Keratinocyte (primary cell): ENCODE measurements around the gene TSGA10. TPM values are rescaled to one million over a fixed set of nuclear protein-coding genes. Genes with fewer than 3 reads are reported as not detected.
A peak's percentile ranks its signal among the peaks of the same experiment; 100 is the strongest.

ENCODE experiments used
- DNase-seq: peaks from one replicate; pipeline ENCODE4 v3.0.0-alpha.2; 2011; ENCODE audit warnings: low read depth, missing footprints, low spot score
- FAIRE-seq: peaks from 2 replicates; lab custom pipeline; 2011; peaks lifted over from hg19 to GRCh38; lab: Jason Lieb, UNC
- H2AFZ ChIP-seq: 2 replicates; pipeline ENCODE4 v1.6.0; 2012; ENCODE audit warnings: low read length, control low read depth, inconsistent platforms; ENCODE audit not compliant: control insufficient read depth
- H3K27ac ChIP-seq: 2 replicates; pipeline ENCODE4 v1.5.1; 2011; ENCODE audit warnings: low read length; ENCODE audit not compliant: control insufficient read depth, insufficient read depth
- H3K27me3 ChIP-seq: 3 replicates; pipeline ENCODE4 v1.6.0; 2011; ENCODE audit warnings: low read length; ENCODE audit not compliant: control insufficient read depth, insufficient read depth; ENCODE audit errors: extremely low read depth
- H3K36me3 ChIP-seq, 2 experiments: 2 replicates in 1 of 2; 3 replicates in 1 of 2; pipeline ENCODE4 v1.5.1; 2011; ENCODE audit warnings: low read length in 2 of 2, mild to moderate bottlenecking in 1 of 2; ENCODE audit not compliant: control insufficient read depth in 2 of 2, insufficient read depth in 2 of 2; ENCODE audit errors: extremely low read depth in 1 of 2
- H3K4me1 ChIP-seq: 3 replicates; pipeline ENCODE4 v1.5.1; 2011; ENCODE audit warnings: low read length; ENCODE audit not compliant: control insufficient read depth, insufficient read depth; ENCODE audit errors: extremely low read depth
- H3K4me2 ChIP-seq: 3 replicates; pipeline ENCODE4 v1.6.0; 2011; ENCODE audit warnings: low read depth, low read length; ENCODE audit not compliant: control insufficient read depth, insufficient read depth; ENCODE audit errors: extremely low read depth
- H3K4me3 ChIP-seq, 3 experiments: fragments of 200-600 bp in 1 of 3; sonication (generic) in 1 of 3; 2 replicates in 2 of 3; 3 replicates in 1 of 3; pipeline ENCODE4 v1.5.1; 2011 to 2016; ENCODE audit warnings: low read length in 3 of 3, mild to moderate bottlenecking in 3 of 3, control low read depth in 2 of 3, inconsistent platforms in 1 of 3, low read depth in 1 of 3, mixed read lengths in 1 of 3, mixed run types in 1 of 3, moderate library complexity in 1 of 3; ENCODE audit not compliant: control insufficient read depth in 2 of 3, insufficient read depth in 2 of 3; ENCODE audit errors: extremely low read depth in 1 of 3
- H3K79me2 ChIP-seq: 2 replicates; pipeline ENCODE4 v1.6.0; 2012; ENCODE audit warnings: low read length; ENCODE audit not compliant: control insufficient read depth, insufficient read depth
- H3K9ac ChIP-seq: 3 replicates; pipeline ENCODE4 v1.6.0; 2011; ENCODE audit warnings: low read length; ENCODE audit not compliant: control insufficient read depth, insufficient read depth; ENCODE audit errors: extremely low read depth
- H3K9me1 ChIP-seq: 3 replicates; pipeline ENCODE4 v1.6.0; 2011; ENCODE audit warnings: low read length; ENCODE audit not compliant: control insufficient read depth, insufficient read depth; ENCODE audit errors: extremely low read depth
- H3K9me3 ChIP-seq: 2 replicates; pipeline ENCODE4 v1.5.1; 2012; ENCODE audit warnings: low read depth, low read length; ENCODE audit not compliant: control insufficient read depth
- H4K20me1 ChIP-seq: 3 replicates; pipeline ENCODE4 v1.6.0; 2011; ENCODE audit warnings: low read length; ENCODE audit not compliant: control insufficient read depth, insufficient read depth; ENCODE audit errors: extremely low read depth
- CTCF ChIP-seq, 3 experiments: IDR thresholded peaks in 1 of 3; conservative IDR thresholded peaks in 1 of 3; optimal IDR thresholded peaks in 1 of 3; 2 replicates in 2 of 3; 3 replicates in 1 of 3; pipeline versions ENCODE3 to v1.5.1; 2011; ENCODE audit warnings: low read length in 3 of 3, mild to moderate bottlenecking in 3 of 3, moderate library complexity in 2 of 3, control low read depth in 1 of 3, inconsistent platforms in 1 of 3; ENCODE audit not compliant: insufficient read depth in 2 of 3; ENCODE audit errors: extremely low read depth in 1 of 3
- EZH2 ChIP-seq: IDR thresholded peaks from one replicate; pipeline ENCODE4 v1.6.1; 2012; ENCODE audit warnings: inconsistent platforms, mild to moderate bottlenecking, low read length, moderate library complexity
- dilution Hi-C: fragments of 300-500 bp; cut with MboI; formaldehyde crosslinking; loops from one replicate; pipeline ENCODE4 v1.7.0; 2020; ENCODE audit warnings: low sequenced_read_pairs; ENCODE audit not compliant: extremely low pct_ligation_motif_present
- polyA plus RNA-seq, 5 experiments: library from polyadenylated mRNA; depleted of rRNA in 3 of 5; stranded (reverse) in 3 of 5; stranded (forward) in 1 of 5; unstranded in 1 of 5; fragments of >200 nt; gene quantifications; 1 replicate in 1 of 5; 2 replicates in 3 of 5; 3 replicates in 1 of 5; pipeline versions ENCODE4 v1.2.1 to v1.2.3, GENCODE V29; 2011 to 2012; ENCODE audit warnings: missing spikeins in 2 of 5, low read depth in 1 of 5, low replicate concordance in 1 of 5

The TSGA10 gene
- polyA plus RNA-seq, 1 donor (not counting 4 experiments of a cell fraction or from before 2014, with no cell fraction given) = 2.4 TPM

GRCh38 chr2:99180755-99181623 lies 26.2 kb upstream of the TSGA10 start, which contains the start of the genes MITD1 and MRPL30:
MITD1 (minus strand) TSS chr2:99181058; CDS start chr2:99180981, 77 bp downstream.
MRPL30 (plus strand) TSS chr2:99181184; CDS start chr2:99186204, 5,020 bp downstream.
- peak within 1 kb of the TSS; percentile 79 for H3K9ac ChIP-seq
- dilution Hi-C loops = no loop called here
- peaks cover 10% of the 10 kb centered on the region for H3K4me1 ChIP-seq
- TF ChIP-seq EZH2 (no peak), CTCF (optimal IDR thresholded peaks at IDR 0.05 in 1 of 3, IDR thresholded peaks at IDR 0.05 in 1 of 3, conservative IDR thresholded peaks at IDR 0.05 in 1 of 3; ENCODE audit: extremely low read depth in 1 of 3, insufficient read depth in 2 of 3, low read length in 3 of 3) (no peak)
- peak within 1 kb of the TSS; percentile 69 to 93 (median 91) for H3K4me3 ChIP-seq
- H3K36me3 ChIP-seq = no peaks in the 10 kb centered on the region
- H3K79me2 ChIP-seq = peaks cover 72% of the 10 kb centered on the region
- FAIRE-seq (peak; percentile 62), DNase-seq (peak; percentile 50)
- H3K27ac ChIP-seq = peak within 1 kb of the TSS; percentile 87
- H3K4me2 ChIP-seq = peak within 1 kb of the TSS; percentile 95
- H3K9me1 ChIP-seq = no peaks in the 10 kb centered on the region
- H3K9me3 ChIP-seq = no peaks in the 10 kb centered on the region
- no peaks in the 10 kb centered on the region for H3K27me3 ChIP-seq
- H2AFZ ChIP-seq = peak within 1 kb of the TSS; percentile 95
- no peaks in the 10 kb centered on the region for H4K20me1 ChIP-seq

- H3K4me1 ChIP-seq = no peaks in the 10 kb centered on the region
- no peak for FAIRE-seq
- dilution Hi-C loops = no loop called here
Measured at GRCh38 chr2:99171377-99172140, 16.8 kb upstream of the TSGA10 start.

More at GRCh38 chr2:99171377-99172140, 16.8 kb upstream of the TSGA10 start:
- TF ChIP-seq EZH2 (no peak), CTCF (optimal IDR thresholded peaks at IDR 0.05 in 1 of 3, IDR thresholded peaks at IDR 0.05 in 1 of 3, conservative IDR thresholded peaks at IDR 0.05 in 1 of 3; ENCODE audit: extremely low read depth in 1 of 3, insufficient read depth in 2 of 3, low read length in 3 of 3) (no peak)
- Histone ChIP-seq H2AFZ (no peak overlapping the region), H3K9ac (no peak overlapping the region), H3K4me3 (no peak overlapping the region), H4K20me1 (no peaks in the 10 kb centered on the region), H3K79me2 (peaks cover 8% of the 10 kb centered on the region), H3K9me1 (no peaks in the 10 kb centered on the region), H3K9me3 (no peaks in the 10 kb centered on the region), H3K36me3 (peaks cover 8 to 10% of the 10 kb centered on the region in 2 experiments), H3K4me2 (no peak overlapping the region), H3K27me3 (no peaks in the 10 kb centered on the region), H3K27ac (no peak overlapping the region)
- no peak for DNase-seq
